SK-N-MC (cell line): Measurements from ENCODE around the gene KCNQ1.

Source experiments
- EZH2 ChIP-seq: fragments of 200-600 bp; sonication (generic); IDR thresholded peaks from one replicate; pipeline ENCODE4 v1.6.1; 2017; ENCODE audit warnings: antibody characterized with exemption
- POLR2AphosphoS5 ChIP-seq: IDR thresholded peaks from 2 replicates; pipeline ENCODE4 v1.6.1; 2012; ENCODE audit warnings: mild to moderate bottlenecking, low read depth, low read length, borderline replicate concordance

- TF ChIP-seq EZH2 (no peak), POLR2AphosphoS5 (no peak)
These were observed 262.9 kb downstream of the KCNQ1 start for GRCh38 chr11:2707736-2708135.
